ENCODE data around the gene OR8B4.

The OR8B4 gene

DNA sequence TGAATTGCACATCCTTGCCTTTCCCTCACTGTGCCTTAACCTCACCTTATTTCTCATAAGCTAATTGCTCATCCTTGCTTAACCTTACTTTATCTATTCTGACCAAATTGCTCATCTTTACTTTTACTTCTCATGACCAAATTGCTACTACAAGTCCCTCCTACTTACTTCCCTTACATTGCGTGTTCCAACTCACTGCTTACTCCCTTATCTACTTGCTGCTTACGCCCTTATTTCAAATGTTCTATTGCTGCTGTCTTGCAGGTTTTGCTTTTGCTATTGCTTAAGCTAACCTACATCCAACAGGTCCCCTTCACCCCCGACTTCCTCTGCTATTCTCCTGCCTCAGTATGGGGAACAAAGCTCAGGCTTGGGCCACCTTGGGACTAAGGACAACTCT lies 48.4 kb downstream of the OR8B4 start:
- no peaks in the 10 kb centered on the region for H3K4me1 ChIP-seq (ENCODE audit: control insufficient read depth, insufficient read depth, low read length, poor library complexity, severe bottlenecking)
- H3K4me3 ChIP-seq (ENCODE audit: extremely low read depth, insufficient read depth, low read length, poor library complexity, severe bottlenecking): no peak overlapping the region
- H3K27ac ChIP-seq (ENCODE audit: low read depth, low read length, severe bottlenecking): no peak overlapping the region
- no peaks in the 10 kb centered on the region for H3K36me3 ChIP-seq (ENCODE audit: control insufficient read depth, insufficient read depth, low read length)
- H3K9me3 ChIP-seq (ENCODE audit: control insufficient read depth, low read length): peaks cover 3% of the 10 kb centered on the region
- WGBS, 2 experiments (ENCODE audit: insufficient coverage in 2 of 2): 74 to 78% methylated on average over 3 of the region's 3 CpGs

Measured in mesodermal cell (in vitro differentiated cells).